Ovary (tissue), 3 donors: ENCODE data around the gene ESYT2.

ENCODE experiments used
- CTCF ChIP-seq, 3 donors: fragments of 450-650 bp in 2 of 3; fragments of 200-600 bp in 1 of 3; IDR thresholded peaks; one replicate each; pipeline versions ENCODE4 v1.5.1 to v1.8.0; 2016 to 2022; ENCODE audit warnings: antibody characterized with exemption in 3 of 3, mild to moderate bottlenecking in 1 of 3
- POLR2A ChIP-seq: fragments of 450-650 bp; IDR thresholded peaks from one replicate; pipeline ENCODE4 v1.6.1; 2017; ENCODE audit warnings: antibody characterized with exemption, mild to moderate bottlenecking, moderate library complexity
- donor health status: DM: no; HTN: no; CAD: no.

DNA sequence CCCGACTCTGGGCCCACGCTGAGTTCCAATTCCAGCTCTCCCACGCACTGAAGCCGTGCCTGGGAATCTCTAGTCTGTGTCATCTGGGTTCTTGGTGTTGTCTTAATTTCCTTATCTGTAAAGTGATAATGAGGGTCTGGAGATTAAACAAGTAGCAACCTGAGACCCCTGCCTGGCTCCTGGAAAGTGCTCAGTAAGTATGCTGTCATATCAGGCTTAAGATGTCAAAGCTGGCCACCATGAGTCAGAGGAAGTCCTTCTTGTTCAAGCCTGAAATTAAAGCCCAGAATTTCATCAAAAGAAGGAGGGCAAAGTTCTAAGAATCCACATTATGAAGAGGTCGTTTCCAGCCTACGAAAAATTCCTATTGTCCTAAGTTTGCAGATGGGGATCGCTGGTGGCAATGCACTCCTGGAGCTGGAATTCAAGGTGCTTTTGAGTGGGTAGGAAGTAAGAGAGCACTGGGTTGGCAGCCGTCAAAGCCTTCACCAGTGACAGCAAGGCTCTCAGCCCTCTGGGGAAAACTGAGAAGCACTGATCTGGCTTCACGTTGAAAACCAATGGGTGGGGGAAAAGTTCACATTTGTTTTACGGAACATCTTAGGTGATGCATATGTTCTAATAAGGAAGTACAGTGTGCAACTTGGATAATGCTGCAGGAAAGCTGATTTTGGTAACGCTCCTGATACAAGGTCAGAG, 74.4 kb downstream of the ESYT2 start:
- TF ChIP-seq CTCF (IDR thresholded peaks at IDR 0.05), result no peak
- no peak for TF ChIP-seq POLR2A
